ENCODE measurements around the gene CD9. TPM values are rescaled to one million over a fixed set of nuclear protein-coding genes. Genes with fewer than 3 reads are reported as not detected.

CD9 gene
- total and polyA plus RNA-seq, 2 of the 8 experiments (the other 6 are each of a cell fraction or from before 2014, with no cell fraction given) = 168 to 319 TPM

- TF ChIP-seq JUN (IDR thresholded peaks at IDR 0.05; ENCODE audit: low read depth, low read length) = no peak
- no peak for TF ChIP-seq TEAD4 (IDR thresholded peaks at IDR 0.05; ENCODE audit: low read depth, low read length)
- TF ChIP-seq KDM5A (IDR thresholded peaks at IDR 0.05; ENCODE audit: low read length) = no peak
- no peak for TF ChIP-seq CREB1 (IDR thresholded peaks at IDR 0.05)
- no peak for TF ChIP-seq MAFK (IDR thresholded peaks at IDR 0.05; ENCODE audit: low read depth, low read length)
- TF ChIP-seq, protein P1, sequence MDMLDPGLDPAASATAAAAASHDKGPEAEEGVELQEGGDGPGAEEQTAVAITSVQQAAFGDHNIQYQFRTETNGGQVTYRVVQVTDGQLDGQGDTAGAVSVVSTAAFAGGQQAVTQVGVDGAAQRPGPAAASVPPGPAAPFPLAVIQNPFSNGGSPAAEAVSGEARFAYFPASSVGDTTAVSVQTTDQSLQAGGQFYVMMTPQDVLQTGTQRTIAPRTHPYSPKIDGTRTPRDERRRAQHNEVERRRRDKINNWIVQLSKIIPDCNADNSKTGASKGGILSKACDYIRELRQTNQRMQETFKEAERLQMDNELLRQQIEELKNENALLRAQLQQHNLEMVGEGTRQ (IDR thresholded peaks at IDR 0.05; ENCODE audit: low read length) = no peak
- TF ChIP-seq TCF12 (IDR thresholded peaks at IDR 0.05; ENCODE audit: low read depth, low read length) = no peak
- no peak for TF ChIP-seq HDAC6 (IDR thresholded peaks at IDR 0.05; ENCODE audit: low read depth, low read length)
- Histone ChIP-seq H3K27me3 (replicated peaks in 1 of 4; ENCODE audit: control insufficient read depth in 3 of 4, extremely low read depth in 1 of 4, insufficient read depth in 3 of 4, low read length in 3 of 4) (no peaks in the 10 kb centered on the region), H2BK120ac (replicated peaks; ENCODE audit: low read depth, low read length) (no peak overlapping the region), H2BK5ac (ENCODE audit: low read depth, low read length) (no peak overlapping the region), H4K91ac (replicated peaks; ENCODE audit: insufficient read length, low read length) (no peak overlapping the region), H4K8ac (ENCODE audit: extremely low read depth, insufficient read depth, low read length) (no peak overlapping the region), H3K27ac (ENCODE audit: low read depth, low read length) (no peak overlapping the region), H3K56ac (replicated peaks; ENCODE audit: insufficient read length, low read depth, low read length) (no peak overlapping the region), H2BK20ac (ENCODE audit: low read length) (peak overlapping the region; percentile 38; the same call in 1 of the 2 replicates), H3K4me2 (ENCODE audit: insufficient read depth in 1 of 2, low read depth in 2 of 2, low read length in 2 of 2) (no peak overlapping the region), H3K4me1 (replicated peaks in 1 of 4; ENCODE audit: control insufficient read depth in 3 of 4, insufficient read depth in 4 of 4, low read length in 3 of 4) (peaks cover 8 to 16% (median 12%) of the 10 kb centered on the region in 4 experiments), H3K9me3 (ENCODE audit: insufficient read depth in 2 of 2, low read depth in 1 of 2, low read length in 1 of 2) (no peaks in the 10 kb centered on the region), H3K23me2 (ENCODE audit: low read depth, low read length) (no peaks in the 10 kb centered on the region), H4K20me1 (replicated peaks in 1 of 2; ENCODE audit: control insufficient read depth in 1 of 2, insufficient read depth in 2 of 2, low read length in 2 of 2) (no peaks in the 10 kb centered on the region), H3K9ac (replicated peaks in 1 of 4; ENCODE audit: extremely low read depth in 1 of 4, low read depth in 3 of 4, low read length in 3 of 4) (no peak overlapping the region), H3K79me2 (ENCODE audit: control insufficient read depth in 1 of 2, insufficient read depth in 2 of 2, low read length in 2 of 2) (no peaks in the 10 kb centered on the region), H3K18ac (ENCODE audit: extremely low read depth, low read length) (peak overlapping the region; percentile 20; the same call in 1 of the 2 replicates), H4K5ac (ENCODE audit: insufficient read length, low read depth, low read length) (no peak overlapping the region), H3K4ac (replicated peaks; ENCODE audit: insufficient read length, low read depth, low read length) (no peak overlapping the region), H2AK5ac (ENCODE audit: low read depth, low read length) (no peak overlapping the region), H2BK12ac (ENCODE audit: low read depth, low read length) (peak overlapping the region; percentile 3; the same call in 1 of the 2 replicates), H3K36me3 (ENCODE audit: control insufficient read depth in 2 of 4, insufficient read depth in 4 of 4, low read length in 3 of 4) (no peaks in the 10 kb centered on the region), H3K79me1 (ENCODE audit: low read depth, low read length) (0 out of 2 replicates have a peak, but pooled peaks cover 2% of the 10 kb centered on the region), H3K23ac (ENCODE audit: insufficient read length) (no peak overlapping the region), H3K4me3 (ENCODE audit: extremely low read depth in 1 of 4, insufficient read depth in 2 of 4, low read depth in 3 of 4, low read length in 4 of 4) (no peak overlapping the region), H3K14ac (ENCODE audit: insufficient read length) (no peak overlapping the region), H2BK15ac (ENCODE audit: low read length) (no peak overlapping the region; the same call in 1 of the 2 replicates), H2AFZ (ENCODE audit: low read length) (no peak overlapping the region)
- ChIA-PET CTCF (ENCODE audit: partially characterized antibody) (interaction anchor here (0.6 to 6.2 kb wide), 5 partner anchors 11 to 67 kb away, joined by 3 to 53 read pairs (median 8); no protein-coding TSS in a partner anchor), POLR2A (ENCODE audit: partially characterized antibody) (interaction anchor here (4.7 kb wide), 1 partner anchor 66 kb away, joined by 14 read pairs; the partner anchor contains the start of gene CD9)
- no peak for FAIRE-seq
- WGBS, 2 experiments (ENCODE audit: extremely low coverage in 1 of 2, insufficient coverage in 1 of 2, insufficient read length in 1 of 2, insufficient replicate concordance in 2 of 2, low coverage in 1 of 2, low lambda C conversion rate in 2 of 2, missing lambda C conversion rate in 1 of 2) = 92% methylated on average over 7 of the region's 7 CpGs; no CpG with 5 or more reads in 1 of the 2 experiments
- no peak for DNase-seq (ENCODE audit: low read depth in 1 of 2, low spot score in 2 of 2)
These were observed 66.4 kb downstream of the CD9 start for GRCh38 chr12:6266541-6266966.

All from H1 (cell line).